ENCODE results near the gene CLSTN2.

DNA sequence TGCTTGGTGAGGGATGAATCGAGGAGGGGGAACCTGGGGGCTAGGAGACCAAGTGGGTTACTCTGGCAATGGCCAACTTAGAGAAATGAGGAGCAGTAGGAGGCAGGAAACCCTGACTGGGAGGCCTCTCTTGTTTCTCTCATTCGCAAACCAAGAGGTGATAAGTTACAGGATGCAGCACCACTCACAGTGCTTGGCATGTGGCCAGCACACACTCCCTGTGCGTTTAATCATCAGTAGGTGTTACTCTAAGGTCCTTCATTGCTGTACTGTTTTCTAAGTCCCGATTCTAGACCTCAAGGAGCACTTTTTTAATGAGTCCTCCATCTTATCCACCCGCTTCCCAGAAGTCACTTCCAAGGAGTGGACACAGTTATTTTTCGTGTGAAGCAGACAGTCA, 428.8 kb downstream of the CLSTN2 start:
- TF ChIP-seq, protein P1, sequence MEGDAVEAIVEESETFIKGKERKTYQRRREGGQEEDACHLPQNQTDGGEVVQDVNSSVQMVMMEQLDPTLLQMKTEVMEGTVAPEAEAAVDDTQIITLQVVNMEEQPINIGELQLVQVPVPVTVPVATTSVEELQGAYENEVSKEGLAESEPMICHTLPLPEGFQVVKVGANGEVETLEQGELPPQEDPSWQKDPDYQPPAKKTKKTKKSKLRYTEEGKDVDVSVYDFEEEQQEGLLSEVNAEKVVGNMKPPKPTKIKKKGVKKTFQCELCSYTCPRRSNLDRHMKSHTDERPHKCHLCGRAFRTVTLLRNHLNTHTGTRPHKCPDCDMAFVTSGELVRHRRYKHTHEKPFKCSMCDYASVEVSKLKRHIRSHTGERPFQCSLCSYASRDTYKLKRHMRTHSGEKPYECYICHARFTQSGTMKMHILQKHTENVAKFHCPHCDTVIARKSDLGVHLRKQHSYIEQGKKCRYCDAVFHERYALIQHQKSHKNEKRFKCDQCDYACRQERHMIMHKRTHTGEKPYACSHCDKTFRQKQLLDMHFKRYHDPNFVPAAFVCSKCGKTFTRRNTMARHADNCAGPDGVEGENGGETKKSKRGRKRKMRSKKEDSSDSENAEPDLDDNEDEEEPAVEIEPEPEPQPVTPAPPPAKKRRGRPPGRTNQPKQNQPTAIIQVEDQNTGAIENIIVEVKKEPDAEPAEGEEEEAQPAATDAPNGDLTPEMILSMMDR (IDR thresholded peaks at IDR 0.05): no peak
- TF ChIP-seq POLR2A (IDR thresholded peaks at IDR 0.05): no peak
